SW 1271 (cell line): ENCODE measurements around the gene DTNBP1.
"Not testable (repeated sequence)": the region's sequence is repeated elsewhere in the genome, so short reads cannot be mapped to it uniquely, and the experiment has no call there.

Experiments
- DNase-seq, 2 experiments: peaks; one replicate each; lab custom pipeline; 2025; lab: John Stamatoyannopoulos, UW

The DTNBP1 gene

DNA sequence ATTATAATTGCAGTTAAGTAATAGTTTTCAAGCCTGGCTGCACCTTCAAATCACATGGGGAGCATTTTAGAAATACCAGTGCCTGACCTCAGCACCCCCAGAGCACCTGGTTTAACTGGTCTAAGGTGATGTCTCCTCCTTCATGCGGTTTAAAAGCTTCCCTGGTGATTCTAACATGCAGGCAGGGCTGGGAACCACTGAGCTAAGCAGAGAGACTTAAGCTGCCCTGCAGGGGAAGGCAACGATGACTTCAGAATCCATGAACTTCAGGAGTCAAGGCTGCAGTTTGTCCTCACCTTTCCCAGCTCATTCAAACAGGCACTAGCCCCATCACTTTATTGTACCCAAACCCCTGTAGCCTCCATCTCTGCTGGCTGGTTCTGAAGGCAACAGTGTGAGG is 6.1 kb upstream of the DTNBP1 start:
- DNase-seq: no peak

DNA sequence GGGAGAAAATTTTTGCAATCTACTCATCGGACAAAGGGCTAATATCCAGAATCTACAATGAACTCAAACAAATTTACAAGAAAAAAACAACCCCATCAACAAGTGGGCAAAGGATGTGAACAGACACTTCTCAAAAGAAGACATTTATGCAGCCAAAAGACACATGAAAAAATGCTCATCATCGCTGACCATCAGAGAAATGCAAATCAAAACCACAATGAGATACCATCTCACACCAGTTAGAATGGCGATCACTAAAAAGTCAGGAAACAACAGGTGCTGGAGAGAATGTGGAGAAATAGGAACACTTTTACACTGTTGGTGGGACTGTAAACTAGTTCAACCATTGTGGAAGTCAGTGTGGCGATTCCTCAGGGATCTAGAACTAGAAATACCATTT is 4.1 kb upstream of the DTNBP1 start:
- DNase-seq: not testable (repeated sequence)

DNA sequence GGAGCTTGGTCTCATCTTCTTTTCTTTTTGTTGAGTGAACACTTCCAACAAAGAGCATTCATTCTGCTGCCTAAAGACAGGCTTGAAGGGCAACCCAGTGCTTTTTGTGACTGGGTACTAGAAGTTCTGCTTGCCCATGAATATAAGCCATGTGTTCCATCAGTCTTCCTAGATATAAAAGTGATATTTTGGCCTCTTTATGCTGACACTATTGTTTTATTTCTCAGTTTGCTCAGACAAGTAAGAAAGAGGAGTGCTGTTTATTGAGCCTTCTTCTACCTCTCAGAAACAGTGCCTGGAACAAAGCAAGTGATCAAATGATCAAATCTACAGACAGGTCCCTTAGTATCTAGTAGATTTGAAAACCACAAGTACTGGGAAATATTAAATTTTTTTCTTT is 2.4 kb upstream of the DTNBP1 start:
- DNase-seq: no peak

DNA sequence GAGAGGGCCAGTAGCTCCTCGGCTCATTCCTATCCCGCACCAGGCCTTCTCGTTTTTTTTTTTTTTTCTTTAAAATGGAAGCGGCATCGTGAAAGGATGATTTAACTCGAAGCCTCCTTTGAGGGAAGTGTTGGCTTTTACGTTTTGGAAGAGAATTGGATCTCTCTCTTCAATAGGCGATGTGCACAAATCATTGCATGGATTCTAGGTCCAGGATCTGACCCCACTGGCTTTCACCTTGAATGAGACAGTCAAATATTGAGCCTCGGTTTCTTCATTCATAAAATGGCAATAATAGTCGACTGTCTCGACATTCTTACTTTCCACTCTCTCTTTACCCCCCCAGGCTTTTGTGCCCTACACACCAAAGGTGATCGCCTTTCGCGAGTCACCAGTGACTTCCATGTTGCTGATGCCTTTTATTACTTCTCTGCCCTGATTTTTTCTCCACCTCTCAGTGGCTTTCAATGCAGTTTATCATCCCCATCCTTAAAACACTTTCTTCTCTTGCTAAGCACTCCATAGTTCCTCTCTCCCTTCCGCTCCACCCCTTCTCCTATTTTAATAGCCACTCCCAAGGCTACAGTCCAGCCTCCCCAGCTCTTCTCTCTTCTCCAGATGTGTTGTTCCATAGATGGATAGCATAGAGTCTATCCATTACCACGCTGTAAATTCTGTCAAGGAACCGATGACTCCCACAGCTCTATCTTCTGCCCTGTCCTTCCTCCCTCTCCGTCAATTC is 473 bp upstream of the DTNBP1 start:
- no peak for DNase-seq

DNA sequence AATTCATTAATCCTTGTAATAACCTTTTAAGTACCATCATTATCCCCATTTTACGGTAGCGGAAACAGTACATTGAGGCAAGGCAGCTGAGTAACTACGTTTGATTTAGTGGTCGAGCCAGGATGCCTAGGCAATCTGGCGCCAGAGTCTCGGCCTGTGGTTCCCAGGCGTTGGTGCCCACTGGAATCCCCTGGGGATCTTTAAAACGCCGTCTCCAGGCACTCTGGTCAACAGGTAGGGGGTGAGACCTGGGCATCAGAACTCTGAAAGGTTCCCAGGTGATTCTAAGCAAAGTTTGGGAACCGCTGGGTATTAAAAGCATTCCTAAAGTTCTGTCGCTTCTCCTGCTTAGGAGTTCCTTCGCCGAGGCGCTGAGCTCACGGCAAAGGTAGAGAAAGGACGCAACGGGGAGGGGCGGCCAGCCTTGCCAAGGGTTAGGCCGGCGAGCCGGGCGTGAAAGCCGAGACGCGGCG is 939 bp downstream of the DTNBP1 start:
- DNase-seq: no peak

DNA sequence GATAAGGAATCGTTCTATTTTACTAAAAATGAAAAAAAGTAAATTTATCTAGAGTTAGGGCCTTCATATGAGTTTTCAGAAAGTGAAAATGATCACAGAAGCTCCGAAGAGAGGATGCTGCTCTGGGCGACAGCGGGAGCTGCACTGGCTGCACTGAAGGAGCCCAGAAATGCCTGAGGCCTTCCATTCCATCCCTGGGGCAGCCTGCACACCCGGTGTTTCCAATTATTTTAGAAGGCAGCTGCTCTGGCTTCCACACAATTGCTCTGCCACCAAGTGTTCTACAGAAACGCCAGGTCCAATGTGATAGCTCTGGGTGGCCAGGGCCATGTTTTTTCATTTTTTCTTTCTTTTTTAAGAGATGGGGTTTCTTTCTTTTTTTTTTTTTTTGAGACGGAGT is 3.6 kb downstream of the DTNBP1 start:
- DNase-seq: no peak

DNA sequence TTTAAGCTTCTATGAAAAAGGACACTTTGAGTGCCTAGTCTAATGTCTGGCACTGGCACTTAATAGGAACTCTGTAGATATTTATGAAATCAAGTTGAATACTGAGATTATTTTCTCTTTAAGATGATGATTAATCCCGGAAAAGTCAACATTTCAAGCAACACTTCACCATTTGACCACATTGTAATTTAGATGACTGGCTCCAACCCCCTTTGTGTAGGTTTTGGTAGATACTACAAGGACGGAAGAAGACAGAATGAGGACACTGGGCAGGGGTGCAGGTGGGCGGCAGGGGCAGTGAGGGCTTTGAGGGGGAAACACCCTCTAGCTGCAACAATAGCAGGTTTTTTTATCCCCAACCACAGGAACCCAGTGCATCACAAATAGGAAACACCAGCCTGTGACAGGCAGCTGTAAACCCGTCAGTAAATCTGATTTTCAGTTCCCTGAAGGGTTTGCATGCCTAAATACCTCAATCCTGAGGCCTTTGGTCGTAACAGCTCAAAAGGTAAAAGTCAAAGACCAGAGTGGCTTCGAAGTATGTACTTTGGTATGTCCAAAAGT is 4.6 kb downstream of the DTNBP1 start:
- DNase-seq: no peak

DNA sequence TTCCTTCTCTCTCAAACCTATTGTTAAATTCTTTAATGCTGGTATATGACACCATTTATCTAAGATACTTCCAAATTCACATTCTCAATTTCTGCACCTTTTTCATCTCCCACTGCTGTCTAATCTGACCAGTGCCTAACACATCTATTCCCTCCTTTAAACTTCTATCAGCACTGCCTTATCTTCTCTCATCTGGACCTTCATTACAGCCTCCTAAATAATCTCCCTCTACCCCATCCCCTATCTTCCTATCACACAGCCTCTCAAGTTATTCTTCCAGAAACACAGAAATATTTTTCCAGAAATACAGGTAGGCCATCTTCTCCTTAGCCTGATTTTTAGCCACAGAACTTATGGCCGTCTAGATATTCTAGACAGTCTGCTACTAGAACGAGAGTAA is 5.5 kb downstream of the DTNBP1 start:
- DNase-seq: no peak

DNA sequence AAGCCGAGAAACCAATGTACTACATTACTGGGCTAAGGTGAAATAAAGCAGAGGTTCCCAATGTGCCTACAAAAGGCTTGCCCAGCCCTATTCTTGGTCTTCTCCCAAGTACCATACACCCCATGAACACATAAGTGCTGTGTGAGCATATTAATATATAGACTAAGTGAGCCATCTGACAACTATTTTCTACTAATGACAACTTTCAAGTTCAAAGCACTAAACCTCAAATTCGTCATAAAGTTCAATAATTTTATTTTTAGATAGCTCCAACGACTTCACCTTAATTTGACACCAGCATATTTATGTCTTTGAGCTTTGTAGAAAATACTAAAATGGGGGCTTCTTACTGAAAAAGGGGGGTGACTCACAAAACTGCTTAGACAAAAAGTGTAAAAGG is 6.7 kb downstream of the DTNBP1 start:
- DNase-seq: no peak

DNA sequence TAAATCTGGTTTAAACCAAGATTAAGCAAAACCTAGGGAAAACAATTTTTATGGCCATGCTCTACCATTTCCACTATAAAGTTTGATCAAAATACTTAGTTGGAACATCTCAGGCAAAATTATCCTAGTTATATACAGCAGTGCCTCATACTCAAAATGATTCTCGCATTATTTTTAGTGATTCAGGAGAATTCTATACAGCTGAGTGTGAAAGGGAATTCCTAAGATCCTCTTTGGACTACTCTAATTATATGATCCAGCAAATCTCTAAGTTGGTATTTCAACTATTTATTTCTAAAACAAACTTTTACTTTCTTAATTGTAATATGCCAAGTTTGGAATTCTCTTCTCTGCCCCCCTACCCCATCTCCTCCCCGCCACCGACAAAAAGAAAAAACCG is 8.6 kb downstream of the DTNBP1 start:
- no peak for DNase-seq

DNA sequence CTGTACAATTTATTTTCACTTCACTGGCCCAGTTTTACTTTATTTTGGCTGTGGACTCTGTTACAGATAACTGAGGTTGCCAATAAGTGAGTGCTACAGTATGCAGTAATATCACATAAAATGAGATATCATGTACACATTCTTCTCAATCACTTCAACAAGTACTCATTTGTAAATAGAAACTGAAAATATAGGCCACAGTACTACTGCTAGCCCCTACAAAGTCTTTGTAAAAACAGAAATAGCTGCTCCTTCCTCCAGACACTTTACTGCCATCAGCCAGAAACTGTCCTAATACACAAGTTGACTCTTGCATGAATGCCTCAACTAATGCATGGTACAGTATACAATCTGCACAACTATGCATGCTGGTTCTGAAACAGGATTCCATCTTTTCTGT is 9.2 kb downstream of the DTNBP1 start:
- DNase-seq: no peak

DNA sequence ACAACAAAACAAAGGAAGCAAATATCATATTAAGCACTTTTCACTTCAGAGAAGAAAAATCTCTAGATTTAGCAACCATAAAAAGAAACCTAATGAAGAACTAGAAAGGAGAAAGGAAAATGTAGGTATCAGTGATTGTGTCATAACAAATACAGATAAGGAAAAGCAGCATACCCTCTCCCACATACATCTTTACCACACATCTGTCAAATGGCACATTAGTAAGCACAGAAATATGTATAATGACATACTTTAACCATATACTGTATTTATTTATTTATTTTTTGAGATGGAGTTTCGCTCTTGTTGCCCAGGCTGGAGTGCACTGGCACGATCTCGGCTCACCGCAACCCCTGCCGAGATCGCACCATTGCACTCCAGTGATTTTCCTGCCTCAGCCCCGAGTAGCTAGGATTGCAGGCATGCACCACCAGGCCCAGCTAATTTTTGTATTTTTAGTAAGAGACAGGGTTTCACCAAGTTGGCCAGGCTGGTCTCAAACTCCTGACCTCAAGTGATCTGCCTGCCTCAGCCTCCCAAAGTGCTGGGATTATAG is 12.7 kb downstream of the DTNBP1 start:
- peak in 1 of 2 experiments; percentile 31 for DNase-seq

DNA sequence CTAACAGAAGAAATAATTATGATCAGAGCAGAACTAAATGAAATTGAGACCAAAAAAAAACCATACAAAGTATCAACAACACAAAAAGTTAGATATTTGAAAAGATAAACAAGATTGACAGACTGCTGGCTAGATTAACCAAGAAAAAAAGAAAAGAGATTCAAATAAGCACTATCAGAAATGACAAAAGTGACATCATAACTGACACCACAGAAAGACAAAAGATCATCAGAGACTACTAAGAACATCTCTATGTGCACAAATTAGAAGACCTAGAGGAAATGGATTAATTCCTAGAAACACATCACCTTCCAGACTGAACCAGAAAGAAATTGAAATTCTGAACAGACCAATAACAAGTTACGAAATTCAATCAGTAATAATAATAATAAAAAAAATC is 17.9 kb downstream of the DTNBP1 start:
- DNase-seq: no peak

DNA sequence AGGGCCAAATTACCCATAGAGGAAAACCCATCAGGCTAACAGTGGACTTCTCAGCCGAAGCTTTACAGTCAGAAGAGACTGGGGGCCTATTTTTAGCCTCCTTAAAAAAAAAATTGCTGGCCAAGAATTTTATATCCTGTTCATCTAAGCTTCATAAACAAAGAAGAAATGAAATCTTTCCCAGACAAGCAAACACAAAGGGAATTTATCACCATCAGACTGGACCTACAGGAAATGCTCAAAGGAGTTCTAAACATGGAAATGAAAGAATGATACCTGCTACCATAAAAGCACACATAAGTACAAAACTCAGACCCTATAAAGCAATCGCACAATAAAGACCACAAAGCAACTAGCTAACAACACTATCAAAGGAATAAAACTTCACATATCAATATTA is 19.3 kb downstream of the DTNBP1 start:
- DNase-seq: no peak

DNA sequence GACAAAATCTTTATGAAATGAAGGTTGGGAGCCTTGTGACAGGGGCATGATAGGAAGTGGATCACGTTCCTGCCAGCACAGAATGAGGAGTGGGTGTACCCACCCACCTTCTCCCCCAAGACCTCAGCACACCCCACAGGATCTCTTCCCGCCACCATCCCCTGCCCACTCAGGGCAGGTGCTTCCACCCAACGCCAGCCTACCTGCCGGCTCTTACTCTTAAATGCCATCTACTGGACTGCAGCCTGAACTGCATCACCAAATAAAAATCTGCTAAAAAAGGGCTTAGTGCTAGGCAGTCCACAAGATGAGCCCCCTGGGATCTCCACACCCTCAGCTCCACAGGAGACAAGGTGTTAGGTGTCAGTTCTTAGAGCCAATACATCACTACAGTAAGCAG is 20.6 kb downstream of the DTNBP1 start:
- no peak for DNase-seq

DNA sequence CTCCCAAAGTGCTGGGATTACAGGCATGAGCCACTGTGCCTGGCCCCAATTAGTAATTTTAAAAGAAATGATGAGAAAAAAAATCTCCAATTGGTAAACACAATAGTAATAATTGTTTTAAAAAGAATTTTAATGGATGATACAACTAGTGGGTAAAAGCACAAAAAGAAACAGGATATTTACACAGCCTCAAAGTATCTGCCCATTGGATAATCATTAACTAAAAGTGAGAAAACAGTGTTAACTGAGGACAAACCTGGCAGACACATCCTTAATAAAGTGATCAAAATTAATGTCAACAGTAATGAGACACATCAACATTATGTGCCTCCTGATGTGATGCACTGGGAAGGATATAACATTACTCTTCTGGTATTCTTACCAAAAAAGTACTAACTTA is 24.5 kb downstream of the DTNBP1 start:
- DNase-seq: no peak

DNA sequence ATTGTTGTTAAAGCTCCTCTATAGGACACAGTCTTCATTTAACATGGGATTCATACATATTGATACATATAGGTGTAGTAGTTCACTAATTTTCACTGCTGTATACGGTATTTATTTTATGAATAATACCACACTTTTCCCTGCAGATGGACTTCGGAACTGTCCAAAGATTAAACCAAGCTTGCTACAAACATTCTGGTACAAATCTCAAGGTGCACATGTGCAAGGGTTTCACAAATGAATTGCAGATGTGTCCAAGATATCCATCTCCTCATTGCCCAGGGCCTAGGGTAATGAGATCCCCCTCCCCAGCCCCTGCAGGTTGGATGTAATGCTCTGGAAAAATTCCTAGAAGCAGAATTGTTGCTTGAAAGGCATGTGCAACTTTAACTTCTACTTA is 31.4 kb downstream of the DTNBP1 start:
- no peak for DNase-seq

DNA sequence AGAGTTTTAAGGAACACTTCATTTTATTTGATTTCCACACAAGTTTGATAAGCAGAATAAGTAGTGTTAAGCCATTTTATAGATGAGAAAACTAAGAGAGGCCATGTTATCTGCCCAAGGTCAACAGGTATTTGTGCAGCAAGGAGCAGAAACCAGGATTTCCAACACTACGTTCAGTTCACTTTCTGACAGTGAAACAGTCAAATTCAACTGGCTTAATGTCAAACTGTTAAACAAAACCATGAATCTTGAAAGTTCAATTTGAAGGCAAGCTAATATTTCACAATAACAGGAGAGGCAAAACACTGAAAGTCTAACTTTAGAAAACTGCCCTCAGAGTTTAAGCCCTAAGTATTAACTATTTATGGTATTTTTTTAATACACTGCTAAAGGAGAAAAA is 32.6 kb downstream of the DTNBP1 start:
- no peak for DNase-seq

DNA sequence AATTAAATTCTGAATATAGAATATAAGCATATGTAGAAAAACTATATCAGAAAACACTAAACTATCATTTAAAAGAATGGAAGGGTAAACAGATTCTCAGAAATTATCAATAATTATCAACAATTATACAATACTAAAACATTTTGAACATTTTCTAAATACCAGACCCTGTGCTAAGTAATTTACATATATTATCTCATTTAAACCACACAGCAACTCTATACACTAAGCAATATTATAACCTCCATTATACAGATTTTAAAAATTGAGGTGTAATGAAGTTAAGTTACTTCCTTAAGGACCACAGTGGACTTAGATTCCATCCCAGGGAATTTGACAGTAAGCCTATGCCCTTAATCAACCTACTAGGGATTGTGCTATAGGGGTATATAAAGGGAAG is 33.3 kb downstream of the DTNBP1 start:
- no peak for DNase-seq

DNA sequence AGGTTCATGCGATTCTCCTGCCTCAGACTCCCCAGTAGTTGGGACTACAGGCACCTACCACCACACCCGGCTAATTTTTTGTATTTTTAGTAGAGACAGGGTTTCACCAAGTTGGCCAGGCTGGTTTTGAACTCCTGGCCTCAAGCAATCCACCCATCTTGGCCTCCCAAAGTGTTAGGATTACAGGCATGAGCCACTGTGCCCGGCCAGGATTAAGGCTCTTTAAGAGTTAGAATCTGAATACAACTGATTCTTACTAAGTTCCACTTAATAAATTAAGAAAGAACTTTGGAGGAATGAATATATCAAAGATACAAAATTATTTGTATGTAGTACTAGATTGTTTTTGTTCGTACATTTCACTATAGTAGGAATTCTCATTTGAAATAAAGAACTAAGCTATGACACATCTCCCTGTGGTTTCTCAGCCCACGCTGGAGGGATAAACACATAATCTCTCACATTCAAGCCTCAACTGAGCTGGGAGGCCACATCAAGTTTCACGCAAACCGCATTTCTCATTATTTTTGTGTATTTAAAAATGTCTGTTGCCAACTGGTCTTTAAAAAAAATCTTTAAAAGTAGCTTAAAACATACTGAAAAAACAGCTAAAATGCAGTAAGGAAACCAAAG is 34.2 kb downstream of the DTNBP1 start:
- DNase-seq: no peak

DNA sequence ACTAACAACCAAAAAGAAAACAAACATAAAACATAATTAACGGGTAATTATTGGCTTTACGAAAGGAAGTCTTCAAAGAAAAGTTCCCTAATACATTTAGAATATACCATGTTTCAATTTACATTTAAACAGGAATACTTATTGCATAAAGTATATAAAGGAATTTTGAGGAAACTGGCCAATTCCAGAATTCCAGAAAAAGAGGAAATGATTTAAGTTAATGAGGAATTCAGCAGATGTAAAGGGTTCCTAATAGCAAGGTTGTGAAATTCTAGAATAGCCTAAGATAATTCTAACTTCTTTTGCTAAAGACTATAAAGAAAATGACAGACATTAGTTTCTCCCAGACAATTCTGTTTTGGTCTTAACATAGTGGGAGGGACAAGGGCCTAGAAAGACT is 35.0 kb downstream of the DTNBP1 start:
- no peak for DNase-seq

DNA sequence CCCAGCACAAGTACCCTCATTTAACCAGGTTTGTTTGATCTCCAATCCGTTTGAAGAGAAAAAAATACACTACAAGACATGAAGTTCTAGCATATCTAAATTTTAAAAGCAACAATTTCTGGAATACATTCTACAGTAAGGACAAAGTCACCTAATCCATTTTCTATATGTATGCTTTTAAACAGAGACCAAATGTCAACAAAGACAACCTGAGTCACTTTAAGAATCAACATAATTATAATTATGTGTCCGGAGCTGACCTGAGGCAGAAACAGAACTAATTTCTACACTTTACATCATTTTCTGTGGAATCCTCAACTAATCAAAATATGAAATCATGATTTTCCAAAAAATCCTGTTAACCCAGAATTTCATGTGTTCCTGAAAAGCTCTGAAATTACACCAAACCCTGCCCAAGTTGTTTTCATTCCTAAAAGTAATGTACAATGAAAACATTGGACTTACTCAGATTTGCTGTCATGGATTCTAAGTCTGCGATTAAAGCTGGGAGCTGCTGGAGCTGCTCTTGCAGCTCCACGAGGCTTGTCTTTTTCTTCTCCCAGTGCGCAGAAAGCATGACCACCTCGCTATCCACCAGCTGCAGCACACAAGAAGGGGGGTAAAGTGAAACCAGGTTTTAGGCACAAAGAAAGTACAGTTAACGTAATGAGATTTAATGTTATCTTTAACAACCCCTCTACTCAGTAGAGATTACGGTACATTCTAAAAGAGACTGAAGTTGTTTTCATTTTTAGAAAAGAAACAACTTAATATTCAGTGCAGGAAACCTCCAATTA is 35.8 kb downstream of the DTNBP1 start:
- no peak for DNase-seq
